Measurements from ENCODE around the gene HIP1R.

Gene HIP1R

DNA sequence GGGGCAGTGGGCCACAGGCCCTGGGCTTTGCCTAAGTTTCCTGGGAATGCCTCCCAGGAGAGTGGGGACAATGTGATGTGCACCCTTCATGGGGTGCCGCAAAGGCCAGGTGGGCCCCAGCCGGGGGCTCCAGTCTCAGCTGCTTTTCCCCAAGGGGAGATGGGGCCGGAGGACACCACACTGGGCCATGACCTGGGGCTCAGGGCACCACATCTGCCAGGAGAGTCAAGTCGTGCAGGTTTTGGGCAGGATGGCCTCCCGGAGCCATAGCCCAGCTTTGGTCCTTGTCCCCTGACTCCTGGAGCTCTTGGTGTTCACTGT lies 12.2 kb downstream of the HIP1R start:
- DNase-seq (ENCODE audit: low read depth) = no peak

DNA sequence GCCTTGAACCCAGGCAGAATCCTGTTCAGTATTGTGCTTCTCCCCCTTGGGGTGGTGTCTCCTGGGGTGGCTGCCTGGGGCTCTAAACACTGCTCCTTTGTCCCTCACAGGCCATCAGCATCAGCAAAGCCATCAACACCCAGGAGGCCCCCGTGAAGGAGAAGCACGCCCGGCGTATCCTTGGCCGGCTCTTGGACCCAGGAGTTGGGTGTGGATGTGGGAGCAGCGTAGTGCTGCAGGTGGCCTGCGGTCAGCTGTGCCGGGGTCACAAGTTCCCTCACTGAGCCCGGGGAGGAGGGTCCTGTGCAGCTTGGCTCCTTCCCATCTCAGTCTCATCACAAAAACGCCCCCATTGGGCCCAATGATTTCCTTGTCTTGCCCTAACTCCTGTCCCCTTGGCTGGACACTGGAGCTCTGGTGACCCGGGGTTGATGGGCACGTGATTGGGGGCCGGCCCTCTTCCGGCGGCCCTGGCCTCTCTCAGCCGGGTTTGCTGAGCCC lies 12.7 kb downstream of the HIP1R start:
- no peak for DNase-seq (ENCODE audit: low read depth)

DNA sequence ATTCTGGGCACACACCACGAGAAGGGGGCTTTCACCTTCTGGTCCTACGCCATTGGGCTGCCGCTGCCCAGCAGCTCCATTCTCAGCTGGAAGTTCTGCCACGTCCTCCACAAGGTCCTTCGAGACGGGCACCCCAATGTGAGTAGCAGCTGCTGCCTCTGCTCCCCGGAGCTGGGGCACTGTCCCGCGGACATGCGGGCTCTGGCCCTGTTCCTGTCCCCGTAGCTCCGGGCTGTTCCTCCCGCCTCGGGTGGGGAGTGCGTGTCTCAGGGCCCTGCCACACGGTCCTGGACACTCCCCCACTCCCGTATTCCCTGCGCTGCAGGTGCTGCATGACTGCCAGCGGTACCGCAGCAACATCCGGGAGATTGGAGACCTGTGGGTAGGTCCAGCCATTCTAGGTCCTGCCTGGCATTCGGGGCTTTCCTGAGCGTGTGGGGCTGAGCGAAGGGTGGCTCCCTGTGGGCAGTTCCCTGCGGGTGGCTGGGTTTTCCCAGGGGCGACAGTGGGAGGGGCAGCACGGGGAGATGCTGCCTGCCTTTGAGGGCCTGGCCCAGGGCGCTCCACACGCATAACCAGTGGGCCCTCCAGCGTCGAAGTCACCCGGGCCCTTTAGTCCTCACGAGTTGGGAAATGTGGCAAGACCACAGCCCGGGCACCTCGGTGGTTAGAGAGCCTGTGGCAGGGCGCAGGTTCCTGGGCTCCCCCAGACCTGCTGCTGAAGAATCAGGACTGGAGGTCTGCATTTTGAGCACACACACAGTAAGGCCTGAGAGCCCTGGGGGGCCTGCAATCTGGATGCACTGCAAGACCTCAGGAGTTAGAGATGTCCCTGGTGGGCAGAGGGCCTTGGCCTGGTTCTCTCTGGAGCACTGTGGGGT lies 13.5 kb downstream of the HIP1R start:
- no peak for DNase-seq (ENCODE audit: low read depth)

DNA sequence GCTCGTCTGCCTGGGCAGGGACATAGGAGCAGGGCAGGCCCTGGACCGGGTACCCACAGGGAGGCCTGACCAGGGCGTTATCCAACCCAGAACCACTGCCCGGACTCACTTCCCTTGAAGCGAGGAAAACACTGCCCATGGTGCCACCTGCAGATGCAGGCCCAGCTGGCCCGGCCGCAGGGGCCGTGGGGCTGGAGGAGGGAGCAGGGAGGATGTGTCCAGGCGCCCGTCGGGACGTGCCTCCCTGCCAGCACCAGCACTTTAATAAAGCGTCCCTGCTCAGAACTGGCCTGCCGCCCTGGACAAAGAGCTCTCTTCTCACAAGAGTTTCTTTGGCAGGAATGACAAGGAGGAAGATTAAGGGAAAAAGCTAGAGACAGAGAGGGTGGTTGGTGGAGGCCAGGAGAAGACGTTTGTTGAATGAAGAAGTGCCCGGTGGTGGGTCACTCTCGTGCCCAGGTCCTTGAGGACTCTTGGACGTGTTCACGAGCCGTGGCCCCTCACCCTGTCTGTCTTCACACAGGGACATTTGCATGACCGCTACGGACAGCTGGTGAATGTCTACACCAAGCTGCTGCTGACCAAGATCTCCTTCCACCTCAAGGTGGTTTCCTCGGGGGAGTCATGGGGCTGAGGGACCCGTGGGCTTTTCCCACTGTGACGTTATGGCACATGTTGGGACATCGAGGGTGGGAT lies 14.2 kb downstream of the HIP1R start:
- no peak for DNase-seq (ENCODE audit: low read depth)

DNA sequence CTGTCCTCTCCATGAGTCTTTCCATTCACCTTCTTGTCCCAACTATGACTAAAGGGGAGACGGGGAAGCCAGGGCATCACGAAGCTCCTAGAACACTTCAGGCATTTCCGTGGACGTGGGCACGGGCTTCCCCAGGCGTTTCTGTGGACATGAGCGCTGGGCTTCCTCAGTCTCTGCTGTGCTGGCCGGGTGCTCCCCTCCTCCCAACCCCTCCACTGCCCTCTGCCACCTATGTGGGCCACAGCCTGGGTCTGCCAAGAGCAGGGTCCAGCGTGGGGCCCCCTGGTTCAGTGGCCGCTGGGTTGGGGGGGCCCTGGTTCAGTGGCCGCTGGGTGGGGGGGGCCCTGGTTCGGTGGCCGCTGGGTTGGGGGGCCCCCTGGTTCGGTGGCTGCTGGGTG lies 14.8 kb downstream of the HIP1R start:
- DNase-seq (ENCODE audit: low read depth) = no peak

DNA sequence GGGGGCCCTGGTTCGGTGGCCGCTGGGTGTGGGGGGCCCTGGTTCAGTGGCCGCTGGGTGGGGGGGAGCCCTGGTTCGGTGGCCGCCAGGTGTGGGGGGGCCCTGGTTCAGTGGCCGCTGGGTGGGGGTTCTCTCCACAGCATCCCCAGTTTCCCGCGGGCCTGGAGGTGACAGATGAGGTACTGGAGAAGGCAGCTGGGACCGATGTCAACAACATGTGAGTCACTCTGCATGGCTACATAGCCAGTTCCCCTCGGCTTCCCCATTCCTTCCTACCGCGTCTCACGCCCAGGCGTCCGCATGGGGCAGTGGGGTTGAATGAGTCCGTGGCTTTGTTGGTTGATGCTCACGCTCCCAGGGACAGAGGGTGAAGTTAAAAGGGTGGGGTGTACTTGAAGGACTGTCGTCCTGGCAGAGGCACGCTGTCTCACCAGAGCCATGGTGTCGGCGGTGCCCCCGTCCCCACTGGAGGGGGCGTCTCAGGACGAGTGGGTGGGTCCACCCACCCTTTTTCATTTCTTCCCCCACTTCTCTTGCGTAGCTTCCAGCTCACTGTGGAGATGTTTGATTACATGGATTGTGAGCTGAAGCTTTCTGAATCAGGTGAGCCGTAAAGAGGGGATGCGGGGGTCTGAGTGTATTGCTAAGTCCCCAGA lies 15.6 kb downstream of the HIP1R start:
- DNase-seq (ENCODE audit: low read depth) = no peak

DNA sequence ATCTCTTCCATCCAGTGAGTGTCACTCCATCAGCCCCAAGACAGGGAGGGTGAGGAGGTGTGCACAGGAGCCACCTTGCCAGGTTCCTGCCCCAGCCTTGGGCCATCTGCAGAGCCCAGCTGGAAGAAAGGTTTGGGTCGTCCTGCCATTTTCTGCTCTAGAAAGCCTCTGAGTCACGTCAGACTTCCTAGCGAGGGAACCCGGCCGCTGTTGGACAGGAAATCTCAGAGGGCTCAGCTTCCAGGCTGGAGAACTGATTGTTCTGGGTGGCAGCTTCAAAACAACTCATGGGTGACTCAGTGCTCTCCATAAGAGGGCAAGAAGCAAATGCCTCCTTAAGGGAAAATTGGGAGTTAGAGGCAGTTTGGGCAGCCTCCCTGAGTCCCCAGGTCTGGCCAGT lies 16.6 kb downstream of the HIP1R start:
- DNase-seq (ENCODE audit: low read depth) = no peak

DNA sequence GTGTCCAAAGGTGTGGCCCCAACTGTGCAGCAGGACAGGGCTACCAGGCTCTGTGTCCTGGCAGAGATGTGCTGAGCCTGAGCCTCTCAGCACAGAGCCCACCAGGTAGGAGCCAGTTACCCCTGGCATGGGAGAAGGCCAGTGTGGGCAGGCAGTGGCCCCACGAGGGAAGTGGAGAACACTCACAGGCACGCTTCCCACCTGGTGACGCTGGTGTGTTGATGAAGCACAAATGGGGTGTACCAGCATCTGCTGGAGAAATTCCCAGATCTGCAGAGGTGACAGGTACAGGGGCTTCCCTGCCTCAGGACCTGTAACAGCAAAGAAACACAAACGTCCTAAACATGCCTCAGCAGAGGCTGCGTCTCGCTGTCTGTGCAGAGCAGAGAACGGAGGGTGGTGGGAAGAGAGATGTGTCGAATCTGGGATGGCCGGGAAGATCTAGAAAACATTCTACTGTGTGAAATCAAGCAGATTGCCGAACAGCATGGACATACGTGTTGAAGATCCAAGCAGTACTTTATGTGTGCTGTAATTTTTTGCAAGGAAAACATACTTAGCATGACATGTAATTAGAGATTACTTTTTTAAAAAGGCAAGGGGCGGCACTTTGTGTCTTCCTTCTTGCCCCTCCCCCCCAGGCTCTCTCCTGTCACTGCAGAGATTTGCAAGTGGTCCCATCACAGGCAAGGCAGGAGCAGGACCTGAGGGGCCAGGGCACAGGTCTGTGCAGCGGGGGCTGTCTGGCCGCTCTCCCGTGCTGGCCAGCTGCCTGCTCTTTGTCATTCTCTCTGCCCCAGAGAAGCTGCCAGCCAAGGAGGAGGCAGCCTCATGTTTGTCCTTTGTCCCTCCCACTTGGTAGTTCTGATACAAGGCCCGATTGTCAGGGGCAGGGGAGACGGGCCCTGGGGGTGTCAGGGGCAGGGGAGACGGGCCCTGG lies 17.3 kb downstream of the HIP1R start:
- no peak for DNase-seq (ENCODE audit: low read depth)

DNA sequence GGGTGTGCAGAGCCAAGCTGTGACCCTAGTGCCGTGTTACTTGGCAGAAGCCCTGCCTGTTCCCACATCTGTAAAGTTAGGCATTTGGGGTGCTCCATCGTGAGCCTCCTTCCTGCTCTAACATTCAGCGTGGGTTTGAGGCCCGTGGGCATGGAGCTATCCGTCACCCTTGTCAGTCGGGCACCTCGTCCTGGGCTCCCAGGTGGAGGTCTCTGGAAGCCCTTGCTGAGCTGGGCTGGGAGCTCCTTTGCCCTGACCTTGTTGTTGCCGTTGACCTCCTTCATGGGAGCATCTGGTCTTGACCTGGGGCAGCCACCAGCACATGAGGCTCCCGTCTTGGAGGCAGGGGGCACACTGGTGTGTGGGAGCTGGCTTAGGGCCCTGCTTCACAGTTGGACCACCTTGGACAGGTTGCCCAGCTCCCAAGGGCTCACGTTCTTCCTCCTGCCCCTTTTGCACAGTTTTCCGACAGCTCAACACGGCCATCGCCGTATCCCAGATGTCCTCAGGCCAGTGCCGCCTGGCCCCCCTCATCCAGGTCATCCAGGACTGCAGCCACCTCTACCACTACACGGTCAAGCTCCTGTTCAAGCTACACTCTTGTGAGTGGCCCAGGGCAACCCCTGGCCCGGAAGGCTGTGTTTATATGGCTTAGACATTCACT lies 18.5 kb downstream of the HIP1R start:
- no peak for DNase-seq (ENCODE audit: low read depth)

DNA sequence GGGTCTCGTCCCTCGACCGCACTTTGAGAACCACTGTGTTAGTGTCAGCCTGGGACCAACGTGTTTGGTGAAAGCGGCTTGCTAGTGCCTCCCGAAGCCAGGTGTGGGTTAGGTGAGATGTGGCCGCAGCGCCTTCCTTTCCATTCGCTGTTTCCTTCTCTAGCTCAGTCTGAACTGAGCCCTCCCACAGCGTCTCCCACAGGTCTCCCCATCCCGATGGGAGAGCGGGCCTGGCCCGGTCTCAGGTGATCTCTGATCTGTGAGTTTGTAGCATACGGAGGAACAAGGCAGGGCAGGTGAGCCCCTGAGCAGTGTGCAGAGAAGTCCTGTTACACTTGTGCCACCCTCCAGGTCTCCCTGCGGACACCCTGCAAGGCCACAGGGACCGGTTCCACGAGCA lies 19.3 kb downstream of the HIP1R start:
- no peak for DNase-seq (ENCODE audit: low read depth)

DNA sequence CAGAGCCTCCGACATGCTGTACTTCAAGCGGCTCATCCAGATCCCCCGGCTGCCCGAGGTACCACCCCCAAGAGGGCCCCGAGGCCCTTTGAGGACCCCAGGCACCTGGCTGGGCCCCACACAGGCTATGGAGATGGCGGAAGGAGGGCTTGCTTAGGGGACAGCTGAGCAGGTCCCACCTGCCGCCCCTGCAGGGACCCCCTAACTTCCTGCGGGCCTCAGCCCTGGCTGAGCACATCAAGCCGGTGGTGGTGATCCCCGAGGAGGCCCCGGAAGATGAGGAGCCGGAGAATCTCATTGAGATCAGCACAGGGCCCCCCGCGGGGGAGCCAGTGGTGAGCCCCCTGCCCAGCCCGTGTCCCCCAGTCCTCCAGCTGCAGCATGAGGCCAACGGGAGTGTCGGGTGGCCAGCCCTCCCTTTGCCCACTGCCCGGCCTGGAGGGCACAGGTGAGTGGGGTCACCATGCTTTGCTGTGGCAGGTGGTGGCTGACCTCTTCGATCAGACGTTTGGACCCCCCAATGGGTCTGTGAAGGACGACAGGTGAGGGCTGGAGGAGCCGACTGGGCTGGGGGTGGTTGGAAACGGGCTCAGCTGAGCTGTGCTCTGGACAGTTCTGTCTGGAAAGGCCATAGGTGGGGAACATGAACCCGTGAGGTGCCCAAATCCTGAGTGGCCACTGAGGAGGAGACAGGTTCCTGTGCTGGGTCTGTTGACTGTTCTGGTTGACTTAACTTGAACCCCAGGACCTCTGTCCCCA lies 20.0 kb downstream of the HIP1R start:
- no peak for DNase-seq (ENCODE audit: low read depth)

DNA sequence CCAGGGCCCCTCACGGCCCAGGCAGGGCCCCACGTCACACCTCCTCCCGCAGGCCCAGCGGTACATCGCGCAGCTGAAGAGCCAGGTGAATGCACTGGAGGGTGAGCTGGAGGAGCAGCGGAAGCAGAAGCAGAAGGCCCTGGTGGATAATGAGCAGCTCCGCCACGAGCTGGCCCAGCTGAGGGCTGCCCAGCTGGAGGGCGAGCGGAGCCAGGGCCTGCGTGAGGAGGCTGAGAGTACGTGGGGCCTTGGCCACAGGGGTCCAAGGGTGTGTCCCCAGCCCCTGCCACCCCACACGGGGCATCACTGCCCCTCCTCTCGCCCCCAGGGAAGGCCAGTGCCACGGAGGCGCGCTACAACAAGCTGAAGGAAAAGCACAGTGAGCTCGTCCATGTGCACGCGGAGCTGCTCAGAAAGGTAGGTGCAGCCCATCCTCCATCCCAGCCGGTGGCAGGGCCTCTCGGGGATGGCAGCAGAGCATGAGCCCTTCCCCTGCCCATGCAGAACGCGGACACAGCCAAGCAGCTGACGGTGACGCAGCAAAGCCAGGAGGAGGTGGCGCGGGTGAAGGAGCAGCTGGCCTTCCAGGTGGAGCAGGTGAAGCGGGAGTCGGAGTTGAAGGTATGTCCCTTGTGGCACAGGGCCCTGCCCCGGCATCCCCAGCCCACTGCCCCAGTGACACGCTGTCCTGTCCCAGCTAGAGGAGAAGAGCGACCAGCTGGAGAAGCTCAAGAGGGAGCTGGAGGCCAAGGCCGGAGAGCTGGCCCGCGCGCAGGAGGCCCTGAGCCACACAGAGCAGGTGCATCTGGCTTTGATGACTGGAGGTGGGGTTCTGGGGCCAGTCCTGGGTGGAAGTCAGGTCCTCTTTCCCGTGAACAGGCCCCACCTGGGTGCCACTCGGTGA lies 20.9 kb downstream of the HIP1R start:
- DNase-seq (ENCODE audit: low read depth) = no peak

DNA sequence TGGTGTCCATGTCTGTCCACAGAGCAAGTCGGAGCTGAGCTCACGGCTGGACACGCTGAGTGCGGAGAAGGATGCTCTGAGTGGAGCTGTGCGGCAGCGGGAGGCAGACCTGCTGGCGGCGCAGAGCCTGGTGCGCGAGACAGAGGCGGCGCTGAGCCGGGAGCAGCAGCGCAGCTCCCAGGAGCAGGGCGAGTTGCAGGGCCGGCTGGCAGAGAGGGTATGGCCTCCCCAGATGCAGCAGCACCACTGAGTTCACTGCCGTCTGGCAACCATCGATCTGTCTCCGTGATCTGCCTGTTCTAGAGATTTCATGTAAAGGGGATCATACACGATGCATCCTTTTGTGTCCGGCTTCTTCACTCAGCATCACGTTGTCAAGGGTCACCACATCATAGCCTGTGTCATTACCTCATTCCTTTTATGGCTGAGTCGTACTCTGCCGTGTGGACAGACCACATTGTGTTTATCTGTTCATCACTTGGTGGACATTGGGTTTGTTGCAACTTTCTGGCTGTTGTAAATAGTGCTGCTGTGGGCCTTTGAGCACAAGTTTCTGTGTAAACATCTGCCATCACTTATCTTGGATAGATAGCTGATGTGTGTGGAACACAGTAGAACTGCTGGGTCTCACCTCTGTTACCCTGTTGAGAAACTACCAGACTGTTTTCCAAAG lies 21.9 kb downstream of the HIP1R start:
- DNase-seq (ENCODE audit: low read depth) = no peak

DNA sequence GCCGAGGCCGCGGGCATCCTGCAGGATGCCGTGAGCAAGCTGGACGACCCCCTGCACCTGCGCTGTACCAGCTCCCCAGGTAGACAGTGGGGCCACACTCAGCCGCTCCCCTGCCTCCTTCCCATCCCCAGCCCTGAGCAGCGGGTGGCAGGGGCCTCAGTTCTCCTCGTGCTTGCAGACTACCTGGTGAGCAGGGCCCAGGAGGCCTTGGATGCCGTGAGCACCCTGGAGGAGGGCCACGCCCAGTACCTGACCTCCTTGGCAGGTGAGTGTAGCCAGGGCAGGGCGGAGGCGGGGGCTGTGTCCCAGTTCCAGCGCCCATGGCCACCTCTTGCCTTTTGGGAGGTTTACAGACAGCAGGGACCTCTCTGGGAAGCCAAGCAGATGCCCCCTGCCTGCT lies 22.9 kb downstream of the HIP1R start:
- DNase-seq (ENCODE audit: low read depth) = no peak

DNA sequence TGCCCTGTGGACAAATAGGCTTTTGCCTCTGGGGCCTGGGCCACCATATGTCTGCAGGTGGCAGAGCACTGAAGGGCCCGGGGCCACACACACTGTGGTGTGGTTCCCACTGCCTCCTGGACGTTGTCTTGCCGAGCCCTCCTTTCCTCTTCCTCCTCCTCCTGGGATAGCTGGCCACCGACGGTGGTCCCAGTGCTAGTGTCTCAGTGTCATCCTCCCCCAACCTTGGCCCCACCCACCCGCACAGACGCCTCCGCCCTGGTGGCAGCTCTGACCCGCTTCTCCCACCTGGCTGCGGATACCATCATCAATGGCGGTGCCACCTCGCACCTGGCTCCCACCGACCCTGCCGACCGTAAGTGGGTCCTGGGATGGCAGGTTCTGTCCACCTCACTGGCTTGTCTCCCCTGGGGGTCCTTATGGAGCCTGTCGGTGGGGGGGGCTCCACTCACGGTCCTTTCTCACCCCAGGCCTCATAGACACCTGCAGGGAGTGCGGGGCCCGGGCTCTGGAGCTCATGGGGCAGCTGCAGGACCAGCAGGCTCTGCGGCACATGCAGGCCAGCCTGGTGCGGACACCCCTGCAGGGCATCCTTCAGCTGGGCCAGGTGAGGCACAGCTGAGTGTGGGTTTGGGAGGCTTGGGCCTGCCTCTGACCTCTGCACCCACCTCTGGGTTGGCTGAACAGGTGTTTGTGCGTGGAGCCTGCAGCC lies 23.5 kb downstream of the HIP1R start:
- no peak for DNase-seq (ENCODE audit: low read depth)

DNA sequence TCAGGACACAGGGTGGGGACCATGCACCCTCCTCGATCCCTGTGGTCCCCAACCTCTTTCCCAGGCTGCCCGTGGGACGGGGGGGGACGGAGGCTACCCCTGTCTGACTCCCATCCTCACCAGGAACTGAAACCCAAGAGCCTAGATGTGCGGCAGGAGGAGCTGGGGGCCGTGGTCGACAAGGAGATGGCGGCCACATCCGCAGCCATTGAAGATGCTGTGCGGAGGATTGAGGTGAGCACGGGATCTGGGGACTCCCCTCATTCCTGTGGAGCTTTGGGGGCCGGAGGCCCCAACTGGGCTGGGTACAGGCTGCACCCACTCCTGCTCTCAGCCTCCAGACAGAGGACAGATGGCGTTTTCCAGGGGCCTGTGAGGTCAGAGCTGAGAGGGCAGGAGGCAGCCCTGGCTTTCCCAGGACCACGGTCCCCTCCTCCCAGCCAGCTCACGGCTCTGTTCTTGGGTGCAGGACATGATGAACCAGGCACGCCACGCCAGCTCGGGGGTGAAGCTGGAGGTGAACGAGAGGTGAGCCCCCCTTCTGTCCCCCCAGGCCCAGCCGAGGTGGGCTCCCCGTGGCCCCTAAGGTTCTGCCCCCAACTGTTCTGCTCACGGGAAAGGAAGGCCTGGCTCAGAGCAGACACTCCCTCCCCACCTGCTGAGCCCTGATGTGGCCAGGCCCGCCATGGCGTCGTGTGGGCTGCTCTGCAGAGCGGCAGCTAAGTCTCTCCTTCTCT lies 24.2 kb downstream of the HIP1R start:
- DNase-seq (ENCODE audit: low read depth) = no peak

DNA sequence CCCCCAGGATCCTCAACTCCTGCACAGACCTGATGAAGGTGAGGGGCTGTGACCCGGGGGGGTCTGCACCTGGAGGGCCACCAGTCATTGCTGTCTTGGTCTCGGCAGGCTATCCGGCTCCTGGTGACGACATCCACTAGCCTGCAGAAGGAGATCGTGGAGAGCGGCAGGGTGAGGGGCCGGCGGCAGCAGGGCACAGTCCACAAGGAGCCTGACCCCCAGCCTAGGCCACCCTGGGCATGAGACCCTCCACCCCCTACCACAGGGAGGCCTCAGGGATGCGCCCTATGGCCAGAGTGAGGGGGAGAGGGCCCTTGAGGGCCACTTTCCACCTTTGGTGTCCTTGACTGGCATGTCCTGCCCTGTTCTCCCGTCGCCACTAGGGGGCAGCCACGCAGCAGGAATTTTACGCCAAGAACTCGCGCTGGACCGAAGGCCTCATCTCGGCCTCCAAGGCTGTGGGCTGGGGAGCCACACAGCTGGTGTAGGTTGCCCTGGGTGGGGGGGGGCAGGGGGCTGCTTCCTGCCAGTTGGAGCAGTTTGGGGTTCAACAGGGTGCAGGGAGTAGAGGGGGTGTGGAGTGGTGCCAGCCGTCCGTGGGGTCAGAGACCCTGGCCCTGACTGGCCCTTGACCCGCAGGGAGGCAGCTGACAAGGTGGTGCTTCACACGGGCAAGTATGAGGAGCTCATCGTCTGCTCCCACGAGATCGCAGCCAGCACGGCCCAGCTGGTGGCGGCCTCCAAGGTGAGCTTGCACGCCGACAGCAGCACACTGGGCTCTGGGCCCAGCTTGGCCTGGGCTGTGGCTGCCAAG lies 25.0 kb downstream of the HIP1R start:
- DNase-seq (ENCODE audit: low read depth) = no peak

Measured in GM04503 (cell line).